ENCODE data around the gene GPLD1.

DNA sequence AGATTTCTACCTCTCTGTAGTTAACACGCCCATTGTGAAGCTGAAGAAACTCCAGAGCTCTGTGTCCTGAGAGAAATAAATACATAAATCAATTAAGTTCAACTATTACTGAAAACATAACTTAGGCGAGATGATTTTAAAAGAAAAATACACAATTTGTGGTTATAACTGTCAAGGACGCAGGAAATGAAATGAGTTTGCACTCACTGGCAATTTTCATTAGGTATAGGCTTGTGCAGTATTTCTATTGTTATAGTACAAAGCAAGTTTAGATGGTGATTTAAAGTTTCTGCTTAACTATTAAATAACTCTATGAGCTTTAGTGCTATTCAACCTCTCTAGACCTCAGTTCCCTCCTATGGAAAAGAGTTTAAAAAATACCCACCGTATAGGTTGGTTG, 3.3 kb downstream of the GPLD1 start:
- TF ChIP-seq EZH2 (IDR thresholded peaks at IDR 0.05; ENCODE audit: low read length, missing control alignments): no peak
- TF ChIP-seq, protein P1, sequence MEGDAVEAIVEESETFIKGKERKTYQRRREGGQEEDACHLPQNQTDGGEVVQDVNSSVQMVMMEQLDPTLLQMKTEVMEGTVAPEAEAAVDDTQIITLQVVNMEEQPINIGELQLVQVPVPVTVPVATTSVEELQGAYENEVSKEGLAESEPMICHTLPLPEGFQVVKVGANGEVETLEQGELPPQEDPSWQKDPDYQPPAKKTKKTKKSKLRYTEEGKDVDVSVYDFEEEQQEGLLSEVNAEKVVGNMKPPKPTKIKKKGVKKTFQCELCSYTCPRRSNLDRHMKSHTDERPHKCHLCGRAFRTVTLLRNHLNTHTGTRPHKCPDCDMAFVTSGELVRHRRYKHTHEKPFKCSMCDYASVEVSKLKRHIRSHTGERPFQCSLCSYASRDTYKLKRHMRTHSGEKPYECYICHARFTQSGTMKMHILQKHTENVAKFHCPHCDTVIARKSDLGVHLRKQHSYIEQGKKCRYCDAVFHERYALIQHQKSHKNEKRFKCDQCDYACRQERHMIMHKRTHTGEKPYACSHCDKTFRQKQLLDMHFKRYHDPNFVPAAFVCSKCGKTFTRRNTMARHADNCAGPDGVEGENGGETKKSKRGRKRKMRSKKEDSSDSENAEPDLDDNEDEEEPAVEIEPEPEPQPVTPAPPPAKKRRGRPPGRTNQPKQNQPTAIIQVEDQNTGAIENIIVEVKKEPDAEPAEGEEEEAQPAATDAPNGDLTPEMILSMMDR (conservative IDR thresholded peaks at IDR 0.05 in 1 of 2, IDR thresholded peaks at IDR 0.05 in 1 of 2; ENCODE audit: low read depth in 1 of 2, low read length in 2 of 2): no peak
